GM23338 (cell line): Measurements from ENCODE around the gene C16orf95. TPM values are rescaled to one million over a fixed set of nuclear protein-coding genes. Genes with fewer than 3 reads are reported as not detected.

ENCODE experiments used
- CREB1 ChIP-seq: fragments of 250-450 bp; sonication (Bioruptor Pico); IDR thresholded peaks from 2 replicates; pipeline ENCODE4 v1.5.0; 2020; ENCODE audit warnings: low read depth, mild to moderate bottlenecking, moderate library complexity
- JUNB ChIP-seq: IDR thresholded peaks from one replicate; pipeline ENCODE4 v1.6.1; 2016; ENCODE audit warnings: antibody characterized with exemption; ENCODE audit not compliant: unreplicated experiment
- NANOG ChIP-seq: IDR thresholded peaks from 2 replicates; pipeline ENCODE4 v1.6.1; 2016; ENCODE audit warnings: antibody characterized with exemption, borderline replicate concordance
- polyA plus RNA-seq: library from polyadenylated mRNA; unstranded; fragments of >200 nt; fragmentation: Nextera tagmentation; extraction: Ambion mirVana; gene quantifications from 2 replicates; pipeline ENCODE4 v1.2.1, GENCODE V29; 2016
- small RNA-seq: library from RNA; depleted of rRNA; stranded (forward); fragments of <200 nt; gene quantifications from one replicate; pipeline ENCODE3, GENCODE V24; 2014; ENCODE audit warnings: low replicate concordance
- total RNA-seq: library from RNA; depleted of rRNA; stranded (reverse); fragments of >200 nt; shearing (Covaris generic); gene quantifications from 2 replicates; pipeline ENCODE4 v1.2.3, GENCODE V29; 2014; rRNA removed
- TF ChIP-seq, protein P1 (sequence below): fragments of 250-450 bp; sonication (Bioruptor Pico); IDR thresholded peaks from 2 replicates; pipeline ENCODE4 v1.5.0; 2020; ENCODE audit warnings: mild to moderate bottlenecking, moderate library complexity

The C16orf95 gene
- total and polyA plus RNA-seq, 2 experiments from 2014 or later, result 1.2 to 3.9 TPM

GRCh38 chr16:87253536-87253935 is 63.7 kb downstream of the C16orf95 start (continued):
- TF ChIP-seq, protein P1, sequence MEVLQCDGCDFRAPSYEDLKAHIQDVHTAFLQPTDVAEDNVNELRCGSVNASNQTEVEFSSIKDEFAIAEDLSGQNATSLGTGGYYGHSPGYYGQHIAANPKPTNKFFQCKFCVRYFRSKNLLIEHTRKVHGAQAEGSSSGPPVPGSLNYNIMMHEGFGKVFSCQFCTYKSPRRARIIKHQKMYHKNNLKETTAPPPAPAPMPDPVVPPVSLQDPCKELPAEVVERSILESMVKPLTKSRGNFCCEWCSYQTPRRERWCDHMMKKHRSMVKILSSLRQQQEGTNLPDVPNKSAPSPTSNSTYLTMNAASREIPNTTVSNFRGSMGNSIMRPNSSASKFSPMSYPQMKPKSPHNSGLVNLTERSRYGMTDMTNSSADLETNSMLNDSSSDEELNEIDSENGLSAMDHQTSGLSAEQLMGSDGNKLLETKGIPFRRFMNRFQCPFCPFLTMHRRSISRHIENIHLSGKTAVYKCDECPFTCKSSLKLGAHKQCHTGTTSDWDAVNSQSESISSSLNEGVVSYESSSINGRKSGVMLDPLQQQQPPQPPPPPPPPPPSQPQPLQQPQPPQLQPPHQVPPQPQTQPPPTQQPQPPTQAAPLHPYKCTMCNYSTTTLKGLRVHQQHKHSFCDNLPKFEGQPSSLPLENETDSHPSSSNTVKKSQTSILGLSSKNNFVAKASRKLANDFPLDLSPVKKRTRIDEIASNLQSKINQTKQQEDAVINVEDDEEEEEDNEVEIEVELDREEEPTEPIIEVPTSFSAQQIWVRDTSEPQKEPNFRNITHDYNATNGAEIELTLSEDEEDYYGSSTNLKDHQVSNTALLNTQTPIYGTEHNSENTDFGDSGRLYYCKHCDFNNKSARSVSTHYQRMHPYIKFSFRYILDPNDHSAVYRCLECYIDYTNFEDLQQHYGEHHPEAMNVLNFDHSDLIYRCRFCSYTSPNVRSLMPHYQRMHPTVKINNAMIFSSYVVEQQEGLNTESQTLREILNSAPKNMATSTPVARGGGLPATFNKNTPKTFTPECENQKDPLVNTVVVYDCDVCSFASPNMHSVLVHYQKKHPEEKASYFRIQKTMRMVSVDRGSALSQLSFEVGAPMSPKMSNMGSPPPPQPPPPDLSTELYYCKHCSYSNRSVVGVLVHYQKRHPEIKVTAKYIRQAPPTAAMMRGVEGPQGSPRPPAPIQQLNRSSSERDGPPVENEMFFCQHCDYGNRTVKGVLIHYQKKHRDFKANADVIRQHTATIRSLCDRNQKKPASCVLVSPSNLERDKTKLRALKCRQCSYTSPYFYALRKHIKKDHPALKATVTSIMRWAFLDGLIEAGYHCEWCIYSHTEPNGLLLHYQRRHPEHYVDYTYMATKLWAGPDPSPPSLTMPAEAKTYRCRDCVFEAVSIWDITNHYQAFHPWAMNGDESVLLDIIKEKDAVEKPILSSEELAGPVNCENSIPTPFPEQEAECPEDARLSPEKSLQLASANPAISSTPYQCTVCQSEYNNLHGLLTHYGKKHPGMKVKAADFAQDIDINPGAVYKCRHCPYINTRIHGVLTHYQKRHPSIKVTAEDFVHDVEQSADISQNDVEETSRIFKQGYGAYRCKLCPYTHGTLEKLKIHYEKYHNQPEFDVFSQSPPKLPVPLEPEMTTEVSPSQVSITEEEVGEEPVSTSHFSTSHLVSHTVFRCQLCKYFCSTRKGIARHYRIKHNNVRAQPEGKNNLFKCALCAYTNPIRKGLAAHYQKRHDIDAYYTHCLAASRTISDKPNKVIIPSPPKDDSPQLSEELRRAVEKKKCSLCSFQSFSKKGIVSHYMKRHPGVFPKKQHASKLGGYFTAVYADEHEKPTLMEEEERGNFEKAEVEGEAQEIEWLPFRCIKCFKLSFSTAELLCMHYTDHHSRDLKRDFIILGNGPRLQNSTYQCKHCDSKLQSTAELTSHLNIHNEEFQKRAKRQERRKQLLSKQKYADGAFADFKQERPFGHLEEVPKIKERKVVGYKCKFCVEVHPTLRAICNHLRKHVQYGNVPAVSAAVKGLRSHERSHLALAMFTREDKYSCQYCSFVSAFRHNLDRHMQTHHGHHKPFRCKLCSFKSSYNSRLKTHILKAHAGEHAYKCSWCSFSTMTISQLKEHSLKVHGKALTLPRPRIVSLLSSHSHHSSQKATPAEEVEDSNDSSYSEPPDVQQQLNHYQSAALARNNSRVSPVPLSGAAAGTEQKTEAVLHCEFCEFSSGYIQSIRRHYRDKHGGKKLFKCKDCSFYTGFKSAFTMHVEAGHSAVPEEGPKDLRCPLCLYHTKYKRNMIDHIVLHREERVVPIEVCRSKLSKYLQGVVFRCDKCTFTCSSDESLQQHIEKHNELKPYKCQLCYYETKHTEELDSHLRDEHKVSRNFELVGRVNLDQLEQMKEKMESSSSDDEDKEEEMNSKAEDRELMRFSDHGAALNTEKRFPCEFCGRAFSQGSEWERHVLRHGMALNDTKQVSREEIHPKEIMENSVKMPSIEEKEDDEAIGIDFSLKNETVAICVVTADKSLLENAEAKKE (CRISPR knock-in tag), result no peak
- TF ChIP-seq CREB1 (CRISPR knock-in tag), result no peak
- TF ChIP-seq JUNB, result no peak
- no peak for TF ChIP-seq NANOG

Small RNA genes within 50 kb of the gene (small RNA-seq; reads per million reads assigned to genes)
- gene AC010531.2, result not detected

Other genes starting within 250 kb of the C16orf95 start
- gene FBXO31, start 66.4 kb upstream of the C16orf95 start, total RNA-seq, result 11.3 and 23.8 TPM in 2 replicates
- 4.5 and 7.0 TPM in 2 replicates for gene FBXO31, start 66.4 kb upstream of the C16orf95 start, polyA plus RNA-seq
- gene MAP1LC3B, start 74.9 kb upstream of the C16orf95 start, total RNA-seq, result 35.9 and 42.6 TPM in 2 replicates
- gene MAP1LC3B, start 74.9 kb upstream of the C16orf95 start, polyA plus RNA-seq, result 75.0 and 80.2 TPM in 2 replicates
- 22.4 and 31.2 TPM in 2 replicates for gene ZCCHC14, start 175.6 kb upstream of the C16orf95 start, total RNA-seq
- gene ZCCHC14, start 175.6 kb upstream of the C16orf95 start, polyA plus RNA-seq, result 6.8 and 7.6 TPM in 2 replicates